IMR-90 (cell line): ENCODE results near the gene ATIC. TPM values are rescaled to one million over a fixed set of nuclear protein-coding genes. Genes with fewer than 3 reads are reported as not detected.

Experiments
- ATAC-seq: fragments of 200-7000 bp; cut with Tn5 transposase; 2 replicates; pipeline ENCODE4 v1.9.1; 2020; ENCODE audit warnings: low read depth, mild to moderate bottlenecking, moderate library complexity
- BruUV-seq: library from RNA; stranded (reverse); fragments of 400-500 nt; replicated peaks from 2 replicates; lab custom pipeline; 2021; lab: Mats Ljungman, UMichigan
- CTCF ChIA-PET: fragments of 300-600 bp; formaldehyde crosslinking; extraction: SDS; loops from one replicate; lab custom pipeline; 2021; ENCODE audit warnings: antibody characterized with exemption; lab: Yijun Ruan, JAX
- POLR2A ChIA-PET: fragments of 300-600 bp; sonication (Branson Sonifier 250); formaldehyde crosslinking; loops from one replicate; lab custom pipeline; 2022; ENCODE audit warnings: antibody characterized with exemption; ENCODE audit not compliant: unreplicated experiment; lab: Charles Lee
- DNase-seq: peaks from one replicate; pipeline ENCODE4 v3.0.0; 2013
- H2AFZ ChIP-seq: replicated peaks from 2 replicates; pipeline ENCODE3; 2013; ENCODE audit warnings: low read length, mild to moderate bottlenecking; ENCODE audit not compliant: poor library complexity
- H2AK5ac ChIP-seq: 2 replicates; pipeline ENCODE4 v1.6.1; 2013; ENCODE audit warnings: low read depth, low read length, inconsistent platforms
- H2AK9ac ChIP-seq: replicated peaks from 2 replicates; pipeline ENCODE3; 2013; ENCODE audit warnings: mild to moderate bottlenecking, low read depth, low read length, moderate library complexity; ENCODE audit not compliant: poor library complexity
- H2BK120ac ChIP-seq: 2 replicates; pipeline ENCODE4 v1.6.1; 2013; ENCODE audit warnings: low read depth, low read length, inconsistent platforms
- H2BK15ac ChIP-seq: 3 replicates; pipeline ENCODE4 v1.6.1; 2013; ENCODE audit warnings: low read depth, low read length, inconsistent platforms
- H2BK20ac ChIP-seq: 2 replicates; pipeline ENCODE4 v1.6.1; 2013; ENCODE audit warnings: low read depth, mild to moderate bottlenecking, inconsistent platforms, low read length, moderate library complexity
- H2BK5ac ChIP-seq: 2 replicates; pipeline ENCODE4 v1.6.1; 2013; ENCODE audit warnings: mild to moderate bottlenecking, low read depth, low read length, inconsistent platforms; ENCODE audit not compliant: poor library complexity, severe bottlenecking
- H3K14ac ChIP-seq: replicated peaks from 2 replicates; pipeline ENCODE4 v1.6.1; 2013; ENCODE audit warnings: low read depth, low read length, inconsistent platforms
- H3K18ac ChIP-seq: 2 replicates; pipeline ENCODE4 v1.6.1; 2013; ENCODE audit warnings: low read depth, low read length, control low read depth
- H3K23ac ChIP-seq: 2 replicates; pipeline ENCODE4 v1.6.1; 2013; ENCODE audit warnings: low read depth, low read length, inconsistent platforms
- H3K27ac ChIP-seq: 2 replicates; pipeline ENCODE4 v1.5.1; 2013; ENCODE audit warnings: mild to moderate bottlenecking, control low read depth, low read length; ENCODE audit not compliant: insufficient read depth
- H3K27me3 ChIP-seq: 2 replicates; pipeline ENCODE4 v1.6.1; 2013; ENCODE audit warnings: low read length; ENCODE audit not compliant: control insufficient read depth, insufficient read depth
- H3K36me3 ChIP-seq: 2 replicates; pipeline ENCODE4 v1.6.1; 2013; ENCODE audit warnings: low read length, mixed read lengths; ENCODE audit not compliant: control insufficient read depth, insufficient read depth
- H3K4ac ChIP-seq: 2 replicates; pipeline ENCODE4 v1.6.1; 2013; ENCODE audit warnings: low read depth, low read length, inconsistent platforms
- H3K4me1 ChIP-seq: 2 replicates; pipeline ENCODE4 v1.6.1; 2013; ENCODE audit warnings: low read length, mixed read lengths; ENCODE audit not compliant: control insufficient read depth, insufficient read depth
- H3K4me2 ChIP-seq: 2 replicates; pipeline ENCODE4 v1.6.1; 2013; ENCODE audit warnings: low read depth, mild to moderate bottlenecking, control low read depth, low read length, moderate library complexity
- H3K4me3 ChIP-seq: 2 replicates; pipeline ENCODE4 v1.5.1; 2013; ENCODE audit warnings: low read depth, mild to moderate bottlenecking, control low read depth, low read length, moderate library complexity; ENCODE audit not compliant: insufficient read depth
- H3K56ac ChIP-seq: 2 replicates; pipeline ENCODE4 v1.6.1; 2013; ENCODE audit warnings: low read length, inconsistent platforms; ENCODE audit not compliant: insufficient read depth; ENCODE audit errors: extremely low read depth
- H3K79me1 ChIP-seq, 2 experiments: 2 replicates each; pipeline ENCODE4 v1.6.1; 2013; ENCODE audit warnings: low read length in 2 of 2, inconsistent platforms in 1 of 2, low read depth in 1 of 2
- H3K9ac ChIP-seq: 2 replicates; pipeline ENCODE4 v1.6.1; 2013; ENCODE audit warnings: low read depth, low read length, control low read depth
- H3K9me1 ChIP-seq: 2 replicates; pipeline ENCODE4 v1.6.1; 2013; ENCODE audit warnings: low read length, inconsistent platforms; ENCODE audit not compliant: insufficient read depth
- H3K9me3 ChIP-seq: 2 replicates; pipeline ENCODE4 v1.6.1; 2013; ENCODE audit warnings: low read length; ENCODE audit not compliant: control insufficient read depth, insufficient read depth
- H4K20me1 ChIP-seq: 2 replicates; pipeline ENCODE4 v1.6.1; 2013; ENCODE audit warnings: low read length, inconsistent platforms; ENCODE audit not compliant: insufficient read depth
- H4K5ac ChIP-seq: 2 replicates; pipeline ENCODE4 v1.6.1; 2013; ENCODE audit warnings: mild to moderate bottlenecking, low read depth, low read length, control low read depth
- H4K8ac ChIP-seq, 2 experiments: 2 replicates each; pipeline ENCODE4 v1.6.1; 2013; ENCODE audit warnings: low read depth in 2 of 2, low read length in 2 of 2, control low read depth in 1 of 2, inconsistent platforms in 1 of 2
- H4K91ac ChIP-seq: 2 replicates; pipeline ENCODE4 v1.6.1; 2013; ENCODE audit warnings: low read depth, low read length, inconsistent platforms; ENCODE audit not compliant: insufficient read depth
- CEBPB ChIP-seq: IDR thresholded peaks from 2 replicates; pipeline ENCODE4 v1.6.1; 2012; ENCODE audit warnings: low read depth, low read length, improper control_type of control experiment
- NFE2L2 ChIP-seq: fragments of 150-350 bp; IDR thresholded peaks from 2 replicates; pipeline ENCODE4 v1.6.1; 2016; ENCODE audit warnings: low read depth, mild to moderate bottlenecking, low read length
- POLR2A ChIP-seq: IDR thresholded peaks from 2 replicates; pipeline ENCODE4 v1.6.1; 2012; ENCODE audit warnings: mild to moderate bottlenecking, low read depth, low read length
- RCOR1 ChIP-seq: IDR thresholded peaks from 2 replicates; pipeline ENCODE4 v1.6.1; 2012; ENCODE audit warnings: mild to moderate bottlenecking, low read length, improper control_type of control experiment; ENCODE audit not compliant: insufficient replicate concordance
- WGBS, 2 experiments: methylation state at CpG; one replicate each; pipeline versions ENCODE4 v1.1.5 to v1.1.7; 2013; ENCODE audit warnings: missing lambda C conversion rate in 2 of 2; ENCODE audit not compliant: insufficient read length in 1 of 2; ENCODE audit errors: extremely low coverage in 2 of 2; 5-methylcytosine and 5-hydroxymethylcytosine counted together
- dilution Hi-C: fragments of 300-500 bp; cut with HindIII; formaldehyde crosslinking; loops from one replicate; pipeline ENCODE4 v1.14.3; 2018; ENCODE audit warnings: low sequenced_read_pairs; ENCODE audit not compliant: unreplicated experiment
- in situ Hi-C: fragments of 300-500 bp; cut with MboI; formaldehyde crosslinking; loops from 3 replicates; pipeline ENCODE4 v1.14.3; 2019; ENCODE audit warnings: low sequenced_read_pairs, inconsistent platforms, mixed read lengths
- intact Hi-C: fragments of 100-400 bp; cut with micrococcal nuclease; formaldehyde crosslinking; loops from 2 replicates; pipeline ENCODE4 v1.10.0; 2022
- polyA plus RNA-seq, 3 experiments: library from polyadenylated mRNA; depleted of rRNA; stranded (reverse); fragments of >200 nt; gene quantifications; 2 replicates each; pipeline ENCODE4 v1.2.3, GENCODE V29; 2012; ENCODE audit warnings: low replicate concordance in 1 of 3
- total RNA-seq: library from RNA; depleted of rRNA; stranded (reverse); fragments of >200 nt; gene quantifications from 2 replicates; pipeline ENCODE4 v1.2.3, GENCODE V29; 2012
- TF ChIP-seq, protein P1 (sequence below): fragments of 150-350 bp; IDR thresholded peaks from 2 replicates; pipeline ENCODE4 v1.6.1; 2016; ENCODE audit warnings: low read depth, mild to moderate bottlenecking, low read length, moderate library complexity, borderline replicate concordance

Gene ATIC
- total and polyA plus RNA-seq, 2 of the 4 experiments (the other 2 are of a cell fraction) = 30.5 to 101 TPM

DNA sequence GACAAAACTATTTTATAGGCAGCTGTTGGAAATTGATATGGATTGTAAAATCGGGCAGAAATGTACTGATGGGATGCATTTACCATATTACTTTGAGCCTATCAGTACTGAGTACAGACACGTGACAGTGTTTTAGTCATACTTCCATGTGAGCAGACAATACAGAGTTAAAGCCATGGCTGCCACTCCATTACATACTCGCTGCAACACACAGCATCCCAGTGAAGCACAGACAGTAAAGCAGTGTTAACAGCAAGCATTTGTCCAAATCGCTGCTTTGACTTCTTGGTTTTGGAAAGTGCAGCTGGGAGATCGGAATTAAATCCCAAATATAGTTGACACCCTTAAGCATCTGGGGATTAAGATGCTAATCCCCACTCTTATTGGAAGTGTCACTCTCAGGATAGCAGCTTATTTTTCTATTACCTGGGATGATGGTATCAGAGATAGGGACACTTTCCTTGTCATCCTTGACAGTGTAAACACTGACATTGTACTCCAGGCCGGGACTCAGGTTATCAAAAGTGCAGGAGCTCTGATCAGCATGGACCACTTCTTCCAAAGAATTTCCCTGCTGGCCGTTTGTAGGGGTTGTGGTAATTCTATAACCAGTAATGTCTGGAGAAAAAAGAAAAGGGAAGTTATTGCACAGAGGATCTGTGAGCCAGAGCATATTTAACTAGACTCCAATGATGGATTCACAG is 82.4 kb downstream of the ATIC start:
- intact Hi-C loops = no loop called here
- POLR2A ChIA-PET = no interaction called here

More for the DNA sequence above, 82.4 kb downstream of the ATIC start:
- CTCF ChIA-PET = no interaction called here
- dilution Hi-C loops = no loop called here
- H3K56ac ChIP-seq = no peak overlapping the region
- H3K27me3 ChIP-seq = no peaks in the 10 kb centered on the region
- H2AK5ac ChIP-seq = no peak overlapping the region
- H3K23ac ChIP-seq = peak overlapping the region; percentile 21; the same call in 1 of the 2 replicates
- H3K9me3 ChIP-seq = no peaks in the 10 kb centered on the region
- BruUV-seq = no TSS peak
- DNase-seq = no peak
- peak overlapping the region; percentile 43; the same call in 1 of the 2 replicates for H3K18ac ChIP-seq
- H4K5ac ChIP-seq = peak overlapping the region; percentile 71
- no peak for ATAC-seq
- H3K14ac ChIP-seq = no peak overlapping the region
- no peak overlapping the region for H3K4me3 ChIP-seq
- peak overlapping the region in 1 of 2 experiments; percentile 17; a peak in 2 of 4 replicates for H4K8ac ChIP-seq
- no peak overlapping the region for H3K27ac ChIP-seq
- H3K4ac ChIP-seq = no peak overlapping the region
- H3K9ac ChIP-seq = no peak overlapping the region
- peaks cover 12% of the 10 kb centered on the region for H3K4me1 ChIP-seq
- H2AK9ac ChIP-seq = no peak overlapping the region
- H4K20me1 ChIP-seq = peaks cover 18% of the 10 kb centered on the region
- no peak overlapping the region for H2BK120ac ChIP-seq
- no peak overlapping the region for H3K4me2 ChIP-seq
- peaks cover 73% of the 10 kb centered on the region for H3K36me3 ChIP-seq
- TF ChIP-seq POLR2A (0 out of 2 replicates have a peak, but pooled peaks have one; percentile 18), NFE2L2 (no peak), RCOR1 (no peak), CEBPB (no peak)
- TF ChIP-seq, protein P1, sequence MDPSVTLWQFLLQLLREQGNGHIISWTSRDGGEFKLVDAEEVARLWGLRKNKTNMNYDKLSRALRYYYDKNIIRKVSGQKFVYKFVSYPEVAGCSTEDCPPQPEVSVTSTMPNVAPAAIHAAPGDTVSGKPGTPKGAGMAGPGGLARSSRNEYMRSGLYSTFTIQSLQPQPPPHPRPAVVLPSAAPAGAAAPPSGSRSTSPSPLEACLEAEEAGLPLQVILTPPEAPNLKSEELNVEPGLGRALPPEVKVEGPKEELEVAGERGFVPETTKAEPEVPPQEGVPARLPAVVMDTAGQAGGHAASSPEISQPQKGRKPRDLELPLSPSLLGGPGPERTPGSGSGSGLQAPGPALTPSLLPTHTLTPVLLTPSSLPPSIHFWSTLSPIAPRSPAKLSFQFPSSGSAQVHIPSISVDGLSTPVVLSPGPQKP = no peak
- peaks cover 8% of the 10 kb centered on the region; the same call in 1 of the 2 replicates for H3K9me1 ChIP-seq
- no peak overlapping the region for H2BK15ac ChIP-seq
- no peak overlapping the region for H2AFZ ChIP-seq
- no peak overlapping the region for H2BK20ac ChIP-seq
- WGBS, 2 experiments = 80% methylated on average over 2 of the region's 7 CpGs; no CpG with 5 or more reads in 1 of the 2 experiments
- H3K79me1 ChIP-seq = peaks cover 48 to 63% of the 10 kb centered on the region in 2 experiments
- in situ Hi-C loops = no loop called here
- H2BK5ac ChIP-seq = peak overlapping the region; percentile 48
- no peak overlapping the region for H4K91ac ChIP-seq
